SK-N-SH (cell line): Measurements from ENCODE around the gene REXO2.

Experiments
- FOSL2 ChIP-seq: IDR thresholded peaks from 2 replicates; pipeline ENCODE4 v1.4.0; 2012; ENCODE audit warnings: low read depth, mild to moderate bottlenecking, moderate library complexity, borderline replicate concordance
- FOXJ3 ChIP-seq: sonication (generic); formaldehyde crosslinking; IDR thresholded peaks from 2 replicates; pipeline ENCODE4 v1.5.1; 2020; ENCODE audit warnings: mild to moderate bottlenecking, missing genetic modification reagents
- GABPA ChIP-seq: IDR thresholded peaks from 2 replicates; pipeline ENCODE4 v1.4.0; 2012; ENCODE audit warnings: low read depth, mild to moderate bottlenecking
- GATA2 ChIP-seq: sonication (generic); formaldehyde crosslinking; IDR thresholded peaks from 2 replicates; pipeline ENCODE4 v1.5.0; 2020; ENCODE audit warnings: mild to moderate bottlenecking, missing genetic modification reagents
- SIN3A ChIP-seq: IDR thresholded peaks from 2 replicates; pipeline ENCODE4 v1.6.1; 2012; ENCODE audit warnings: low read depth, mild to moderate bottlenecking, low read length, moderate library complexity, borderline replicate concordance
- TF ChIP-seq, protein P1 (sequence below): fragments of 200-600 bp; sonication (generic); IDR thresholded peaks from 2 replicates; pipeline ENCODE4 v1.6.1; 2017; ENCODE audit warnings: antibody characterized with exemption, mild to moderate bottlenecking, moderate library complexity
- TF ChIP-seq, protein P2 (sequence below): IDR thresholded peaks from 2 replicates; pipeline ENCODE4 v1.6.1; 2012; ENCODE audit warnings: mild to moderate bottlenecking, low read depth, low read length, moderate library complexity

DNA sequence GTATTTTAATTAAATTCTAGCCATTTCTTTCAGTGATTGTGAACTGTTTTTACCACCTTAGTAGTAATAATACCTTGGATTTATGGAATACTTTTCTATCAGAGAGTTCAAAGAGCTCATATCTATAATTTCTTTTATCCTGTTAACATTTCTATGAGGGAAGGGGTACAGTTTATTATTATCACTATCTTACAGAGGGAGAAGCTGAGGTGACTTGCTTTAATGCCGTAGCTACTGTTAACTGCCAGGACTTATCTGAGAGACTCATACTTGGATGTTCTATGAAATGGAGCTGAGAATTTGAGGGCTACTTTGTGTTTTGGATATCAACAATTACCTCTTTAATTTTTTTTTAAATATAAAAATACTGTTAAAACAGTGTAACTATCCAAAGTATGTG, 3.3 kb downstream of the REXO2 start:
- TF ChIP-seq, protein P1, sequence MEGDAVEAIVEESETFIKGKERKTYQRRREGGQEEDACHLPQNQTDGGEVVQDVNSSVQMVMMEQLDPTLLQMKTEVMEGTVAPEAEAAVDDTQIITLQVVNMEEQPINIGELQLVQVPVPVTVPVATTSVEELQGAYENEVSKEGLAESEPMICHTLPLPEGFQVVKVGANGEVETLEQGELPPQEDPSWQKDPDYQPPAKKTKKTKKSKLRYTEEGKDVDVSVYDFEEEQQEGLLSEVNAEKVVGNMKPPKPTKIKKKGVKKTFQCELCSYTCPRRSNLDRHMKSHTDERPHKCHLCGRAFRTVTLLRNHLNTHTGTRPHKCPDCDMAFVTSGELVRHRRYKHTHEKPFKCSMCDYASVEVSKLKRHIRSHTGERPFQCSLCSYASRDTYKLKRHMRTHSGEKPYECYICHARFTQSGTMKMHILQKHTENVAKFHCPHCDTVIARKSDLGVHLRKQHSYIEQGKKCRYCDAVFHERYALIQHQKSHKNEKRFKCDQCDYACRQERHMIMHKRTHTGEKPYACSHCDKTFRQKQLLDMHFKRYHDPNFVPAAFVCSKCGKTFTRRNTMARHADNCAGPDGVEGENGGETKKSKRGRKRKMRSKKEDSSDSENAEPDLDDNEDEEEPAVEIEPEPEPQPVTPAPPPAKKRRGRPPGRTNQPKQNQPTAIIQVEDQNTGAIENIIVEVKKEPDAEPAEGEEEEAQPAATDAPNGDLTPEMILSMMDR, result no peak
- no peak for TF ChIP-seq SIN3A
- TF ChIP-seq, protein P2, sequence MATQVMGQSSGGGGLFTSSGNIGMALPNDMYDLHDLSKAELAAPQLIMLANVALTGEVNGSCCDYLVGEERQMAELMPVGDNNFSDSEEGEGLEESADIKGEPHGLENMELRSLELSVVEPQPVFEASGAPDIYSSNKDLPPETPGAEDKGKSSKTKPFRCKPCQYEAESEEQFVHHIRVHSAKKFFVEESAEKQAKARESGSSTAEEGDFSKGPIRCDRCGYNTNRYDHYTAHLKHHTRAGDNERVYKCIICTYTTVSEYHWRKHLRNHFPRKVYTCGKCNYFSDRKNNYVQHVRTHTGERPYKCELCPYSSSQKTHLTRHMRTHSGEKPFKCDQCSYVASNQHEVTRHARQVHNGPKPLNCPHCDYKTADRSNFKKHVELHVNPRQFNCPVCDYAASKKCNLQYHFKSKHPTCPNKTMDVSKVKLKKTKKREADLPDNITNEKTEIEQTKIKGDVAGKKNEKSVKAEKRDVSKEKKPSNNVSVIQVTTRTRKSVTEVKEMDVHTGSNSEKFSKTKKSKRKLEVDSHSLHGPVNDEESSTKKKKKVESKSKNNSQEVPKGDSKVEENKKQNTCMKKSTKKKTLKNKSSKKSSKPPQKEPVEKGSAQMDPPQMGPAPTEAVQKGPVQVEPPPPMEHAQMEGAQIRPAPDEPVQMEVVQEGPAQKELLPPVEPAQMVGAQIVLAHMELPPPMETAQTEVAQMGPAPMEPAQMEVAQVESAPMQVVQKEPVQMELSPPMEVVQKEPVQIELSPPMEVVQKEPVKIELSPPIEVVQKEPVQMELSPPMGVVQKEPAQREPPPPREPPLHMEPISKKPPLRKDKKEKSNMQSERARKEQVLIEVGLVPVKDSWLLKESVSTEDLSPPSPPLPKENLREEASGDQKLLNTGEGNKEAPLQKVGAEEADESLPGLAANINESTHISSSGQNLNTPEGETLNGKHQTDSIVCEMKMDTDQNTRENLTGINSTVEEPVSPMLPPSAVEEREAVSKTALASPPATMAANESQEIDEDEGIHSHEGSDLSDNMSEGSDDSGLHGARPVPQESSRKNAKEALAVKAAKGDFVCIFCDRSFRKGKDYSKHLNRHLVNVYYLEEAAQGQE, result no peak
- no peak for TF ChIP-seq FOSL2
- TF ChIP-seq FOXJ3 (CRISPR knock-in tag), result no peak
- TF ChIP-seq GABPA, result no peak
- no peak for TF ChIP-seq GATA2 (CRISPR knock-in tag)
